ENCODE measurements around the gene AUTS2. TPM values are rescaled to one million over a fixed set of nuclear protein-coding genes. Genes with fewer than 3 reads are reported as not detected.

Gene AUTS2
- total RNA-seq, 1 experiment from 2014 or later = 2.2 TPM

DNA sequence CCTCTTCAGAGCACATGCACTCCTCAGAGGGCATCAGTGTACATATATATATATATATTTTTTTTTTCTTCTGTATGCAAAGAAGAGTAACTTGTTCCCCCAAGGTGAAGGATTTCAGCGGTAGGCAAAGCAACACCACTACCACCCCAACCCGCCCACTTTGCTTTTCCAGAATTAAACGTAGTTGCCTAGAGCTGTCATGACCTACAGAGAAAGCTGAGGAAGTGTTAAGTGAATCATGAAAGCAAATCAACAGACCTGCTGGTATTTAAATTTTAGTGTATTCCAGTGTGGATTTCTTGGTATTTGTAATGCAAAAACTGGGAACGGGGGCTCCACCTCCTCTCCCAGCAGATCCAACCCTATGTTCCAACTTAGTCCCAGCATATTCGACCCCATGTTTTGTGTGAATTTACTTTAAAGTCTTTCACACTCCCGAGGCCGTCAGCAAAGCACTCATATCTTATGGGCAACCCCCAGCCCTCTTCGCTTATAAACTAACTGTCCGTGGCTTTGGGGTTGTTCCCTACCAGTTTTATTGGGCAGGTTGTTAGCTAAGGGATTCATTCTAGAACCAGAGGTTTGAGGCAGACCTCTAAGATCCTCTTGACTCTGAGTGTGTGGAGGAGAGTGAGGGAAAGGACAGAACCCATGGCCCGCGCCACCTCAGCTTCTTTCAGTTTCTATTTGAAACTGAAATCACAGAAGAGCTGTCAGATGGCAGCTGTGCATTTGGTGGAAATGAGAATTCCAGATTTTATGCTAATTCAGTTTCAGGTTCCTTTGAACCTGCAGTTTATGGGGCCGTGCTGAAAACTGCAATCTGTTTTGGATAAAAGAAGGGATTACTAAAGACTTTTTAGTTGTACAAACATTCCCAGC, 1083.4 kb downstream of the AUTS2 start:
- Histone ChIP-seq H3K4me3 (peak overlapping the region; percentile 24), H3K36me3 (no peaks in the 10 kb centered on the region), H3K27me3 (no peaks in the 10 kb centered on the region), H3K9me3 (no peaks in the 10 kb centered on the region)
- DNase-seq = peak; percentile 5

GRCh38 chr7:70684173-70684572, 1085.9 kb downstream of the AUTS2 start:
- Histone ChIP-seq H3K27me3 (no peaks in the 10 kb centered on the region), H3K4me3 (no peak overlapping the region), H3K36me3 (no peaks in the 10 kb centered on the region), H3K9me3 (no peaks in the 10 kb centered on the region)
- DNase-seq = no peak

GRCh38 chr7:70693321-70693685, 1095.0 kb downstream of the AUTS2 start:
- H3K27me3 ChIP-seq = no peaks in the 10 kb centered on the region
- H3K36me3 ChIP-seq = peaks cover 6% of the 10 kb centered on the region
- no peaks in the 10 kb centered on the region for H3K9me3 ChIP-seq
- H3K4me3 ChIP-seq = peak overlapping the region; percentile 79
- DNase-seq = peak; percentile 31

- peak; percentile 73 for DNase-seq
- Histone ChIP-seq H3K4me3 (peak overlapping the region; percentile 79), H3K9me3 (no peaks in the 10 kb centered on the region), H3K27me3 (no peaks in the 10 kb centered on the region), H3K36me3 (peaks cover 11% of the 10 kb centered on the region)
These were observed 1095.6 kb downstream of the AUTS2 start for GRCh38 chr7:70693686-70694433.

GRCh38 chr7:70694434-70694970, 1096.2 kb downstream of the AUTS2 start:
- H3K27me3 ChIP-seq = no peaks in the 10 kb centered on the region
- no peaks in the 10 kb centered on the region for H3K9me3 ChIP-seq
- DNase-seq = peak; percentile 40

GRCh38 chr7:70694971-70695794, 1096.9 kb downstream of the AUTS2 start:
- DNase-seq = peak; percentile 28

More at GRCh38 chr7:70694434-70694970, 1096.2 kb downstream of the AUTS2 start:
- Histone ChIP-seq H3K4me3 (peak overlapping the region; percentile 79), H3K36me3 (peaks cover 17% of the 10 kb centered on the region)

DNA sequence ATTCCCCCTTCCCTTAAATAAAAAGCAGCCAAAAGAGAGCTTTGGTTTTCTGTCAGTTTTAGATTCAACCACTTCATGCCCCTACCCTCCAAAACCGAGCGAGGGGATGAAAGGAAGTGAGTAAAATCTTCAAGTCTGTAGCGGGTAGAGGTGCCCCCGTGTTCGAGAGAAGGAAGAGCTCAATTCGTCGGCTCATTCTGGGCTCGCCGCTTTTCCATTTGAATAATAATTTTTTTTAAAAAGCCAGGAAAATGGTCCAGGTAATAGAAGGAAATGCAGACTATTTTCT, 1097.5 kb downstream of the AUTS2 start:
- no peak for DNase-seq

More at GRCh38 chr7:70694971-70695794, 1096.9 kb downstream of the AUTS2 start:
- H3K36me3 ChIP-seq = peaks cover 24% of the 10 kb centered on the region
- H3K27me3 ChIP-seq = no peaks in the 10 kb centered on the region
- peak overlapping the region; percentile 79 for H3K4me3 ChIP-seq
- no peaks in the 10 kb centered on the region for H3K9me3 ChIP-seq

DNA sequence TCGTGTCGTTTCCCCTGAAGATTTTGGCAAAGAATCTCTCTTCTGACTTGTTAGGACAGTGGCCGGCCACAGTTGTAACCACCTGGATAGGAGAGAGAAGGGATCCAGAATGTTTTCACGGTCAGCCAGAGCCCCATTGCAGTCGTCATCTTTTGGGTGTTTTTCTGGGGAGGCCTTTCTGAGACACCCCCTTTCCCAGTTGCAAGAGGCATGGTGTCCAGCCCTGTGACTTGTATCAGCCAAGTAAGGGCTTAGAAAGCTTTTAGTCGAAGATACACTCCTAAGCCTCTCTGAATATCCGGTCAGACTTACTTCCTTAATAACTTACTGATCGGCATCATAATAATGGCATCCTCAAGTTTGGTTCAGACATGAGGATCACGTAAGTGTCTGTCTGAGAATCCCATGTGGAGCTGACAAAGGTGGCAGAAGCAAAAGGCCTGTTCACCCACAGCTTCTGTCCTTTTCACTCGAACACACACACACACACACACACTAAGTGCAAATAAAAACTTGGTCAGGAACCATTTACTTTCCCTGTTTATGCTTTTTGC, 1098.0 kb downstream of the AUTS2 start:
- H3K4me3 ChIP-seq = peak overlapping the region; percentile 79
- peaks cover 35% of the 10 kb centered on the region for H3K36me3 ChIP-seq
- no peak for DNase-seq
- no peaks in the 10 kb centered on the region for H3K9me3 ChIP-seq
- H3K27me3 ChIP-seq = no peaks in the 10 kb centered on the region

More for the DNA sequence above, 1097.5 kb downstream of the AUTS2 start:
- Histone ChIP-seq H3K36me3 (peaks cover 30% of the 10 kb centered on the region), H3K27me3 (no peaks in the 10 kb centered on the region), H3K4me3 (peak overlapping the region; percentile 79), H3K9me3 (no peaks in the 10 kb centered on the region)

GRCh38 chr7:70698219-70698832, 1100.1 kb downstream of the AUTS2 start:
- no peaks in the 10 kb centered on the region for H3K9me3 ChIP-seq
- H3K4me3 ChIP-seq = peak overlapping the region; percentile 79; the same call in 1 of the 2 replicates
- H3K27me3 ChIP-seq = no peaks in the 10 kb centered on the region
- peaks cover 52% of the 10 kb centered on the region for H3K36me3 ChIP-seq
- DNase-seq = no peak

- no peak for DNase-seq
- Histone ChIP-seq H3K27me3 (no peaks in the 10 kb centered on the region), H3K4me3 (no peak overlapping the region), H3K36me3 (peaks cover 52% of the 10 kb centered on the region), H3K9me3 (no peaks in the 10 kb centered on the region)
These were observed 1101.0 kb downstream of the AUTS2 start for GRCh38 chr7:70699271-70699670.

GRCh38 chr7:70700055-70700940, 1102.0 kb downstream of the AUTS2 start:
- H3K4me3 ChIP-seq = no peak overlapping the region
- DNase-seq = no peak

GRCh38 chr7:70700941-70701425, 1102.7 kb downstream of the AUTS2 start:
- Histone ChIP-seq H3K27me3 (no peaks in the 10 kb centered on the region), H3K9me3 (no peaks in the 10 kb centered on the region), H3K4me3 (no peak overlapping the region), H3K36me3 (peaks cover 52% of the 10 kb centered on the region)
- no peak for DNase-seq

More at GRCh38 chr7:70700055-70700940, 1102.0 kb downstream of the AUTS2 start:
- Histone ChIP-seq H3K9me3 (no peaks in the 10 kb centered on the region), H3K27me3 (no peaks in the 10 kb centered on the region), H3K36me3 (peaks cover 52% of the 10 kb centered on the region)

DNA sequence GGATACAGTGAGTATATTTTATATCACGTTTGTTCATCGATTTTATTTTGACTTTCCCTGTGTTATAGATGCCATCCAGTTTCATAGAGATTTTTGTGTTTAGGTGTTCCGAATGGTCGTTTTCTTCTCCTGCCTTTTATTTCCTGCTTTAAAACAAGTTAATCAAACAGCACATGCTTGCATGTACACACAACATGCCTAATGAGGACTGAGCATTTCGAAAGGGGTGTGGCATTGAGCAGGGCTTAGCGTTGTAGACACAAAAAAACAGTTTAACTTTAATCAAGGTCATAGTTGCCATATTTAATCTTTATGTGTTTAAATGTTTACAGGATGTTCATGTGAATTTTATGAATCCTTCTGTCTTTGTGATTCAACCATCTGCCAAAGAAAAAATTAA, 1103.2 kb downstream of the AUTS2 start:
- DNase-seq = no peak
- H3K27me3 ChIP-seq = no peaks in the 10 kb centered on the region
- no peak overlapping the region for H3K4me3 ChIP-seq
- peaks cover 51% of the 10 kb centered on the region for H3K36me3 ChIP-seq
- no peaks in the 10 kb centered on the region for H3K9me3 ChIP-seq

DNA sequence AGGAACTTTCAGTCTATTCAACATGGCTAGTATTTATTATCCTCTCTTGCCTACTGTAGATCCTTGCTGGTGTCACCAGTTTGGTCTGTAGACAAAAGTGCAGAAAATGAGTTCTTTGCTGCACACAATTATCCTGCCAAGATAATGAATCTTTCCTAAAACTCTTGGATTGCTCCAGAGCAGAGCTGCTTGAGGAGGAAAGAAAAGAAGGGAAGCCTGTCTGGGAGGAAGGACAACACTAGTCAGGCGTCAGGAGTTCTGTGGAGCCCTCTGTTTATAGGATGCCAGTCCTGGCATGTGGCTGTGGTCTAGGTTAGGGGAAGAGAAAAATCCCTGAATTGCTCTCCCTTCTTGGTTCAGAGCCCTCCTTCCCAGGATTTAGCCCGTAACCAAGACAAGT, 1103.7 kb downstream of the AUTS2 start:
- peaks cover 49% of the 10 kb centered on the region for H3K36me3 ChIP-seq
- H3K4me3 ChIP-seq = no peak overlapping the region
- H3K27me3 ChIP-seq = no peaks in the 10 kb centered on the region
- no peak for DNase-seq
- no peaks in the 10 kb centered on the region for H3K9me3 ChIP-seq

- Histone ChIP-seq H3K36me3 (peaks cover 44% of the 10 kb centered on the region), H3K27me3 (no peaks in the 10 kb centered on the region), H3K4me3 (no peak overlapping the region), H3K9me3 (no peaks in the 10 kb centered on the region)
- DNase-seq = no peak
These were observed 1105.5 kb downstream of the AUTS2 start for GRCh38 chr7:70703785-70704184.

Data from MG63 (cell line).